Neural progenitor cell (in vitro differentiated cells): Measurements from ENCODE around the gene KCNT1. TPM values are rescaled to one million over a fixed set of nuclear protein-coding genes. Genes with fewer than 3 reads are reported as not detected.

Source experiments
- DNase-seq: peaks from one replicate; pipeline ENCODE4 v3.0.0-alpha.2; 2016; ENCODE audit warnings: low spot score
- H2AFZ ChIP-seq: fragments of 200-600 bp; sonication (generic); replicated peaks from 2 replicates; pipeline ENCODE4 v1.6.1; 2016; ENCODE audit warnings: antibody characterized with exemption
- H3F3A ChIP-seq: fragments of 200-600 bp; sonication (generic); 2 replicates; pipeline ENCODE4 v1.6.1; 2016; ENCODE audit warnings: antibody characterized with exemption, low read depth
- H3K27ac ChIP-seq: fragments of 200-600 bp; sonication (generic); 2 replicates; pipeline ENCODE4 v1.5.1; 2016; ENCODE audit warnings: mild to moderate bottlenecking
- H3K27me3 ChIP-seq: fragments of 200-600 bp; sonication (generic); 2 replicates; pipeline ENCODE4 v1.6.1; 2016; ENCODE audit warnings: mild to moderate bottlenecking, moderate library complexity
- H3K36me3 ChIP-seq: fragments of 200-600 bp; sonication (generic); 2 replicates; pipeline ENCODE4 v1.5.1; 2016
- H3K4me1 ChIP-seq: fragments of 200-600 bp; sonication (generic); 2 replicates; pipeline ENCODE4 v1.6.1; 2016; ENCODE audit warnings: mixed run types
- H3K4me2 ChIP-seq: fragments of 200-600 bp; sonication (generic); 2 replicates; pipeline ENCODE4 v1.6.1; 2016
- H3K4me3 ChIP-seq: fragments of 200-600 bp; sonication (generic); 2 replicates; pipeline ENCODE4 v1.5.1; 2016
- H3K79me2 ChIP-seq: fragments of 200-600 bp; sonication (generic); 2 replicates; pipeline ENCODE4 v1.6.1; 2016; ENCODE audit warnings: low read depth
- H3K9ac ChIP-seq: fragments of 200-600 bp; sonication (generic); 2 replicates; pipeline ENCODE4 v1.6.1; 2016
- H3K9me3 ChIP-seq: fragments of 200-600 bp; sonication (generic); 2 replicates; pipeline ENCODE4 v1.5.1; 2016; ENCODE audit warnings: low read depth
- H4K20me1 ChIP-seq: fragments of 200-600 bp; sonication (generic); 2 replicates; pipeline ENCODE4 v1.6.1; 2016; ENCODE audit warnings: low read depth
- H3K27ac Mint-ChIP-seq: 3 replicates; pipeline ENCODE4 v1.8.0; 2021; ENCODE audit warnings: mixed read lengths
- H3K27me3 Mint-ChIP-seq: 2 replicates; pipeline ENCODE4 v1.8.0; 2022; ENCODE audit warnings: low read depth, mild to moderate bottlenecking, inconsistent platforms, moderate library complexity, mixed read lengths; ENCODE audit not compliant: insufficient read depth
- H3K36me3 Mint-ChIP-seq: 3 replicates; pipeline ENCODE4 v1.8.0; 2021; ENCODE audit warnings: mixed read lengths
- H3K4me1 Mint-ChIP-seq: 3 replicates; pipeline ENCODE4 v1.8.0; 2021; ENCODE audit warnings: mixed read lengths
- H3K4me3 Mint-ChIP-seq: 3 replicates; pipeline ENCODE4 v1.8.0; 2021; ENCODE audit warnings: mild to moderate bottlenecking, moderate library complexity, mixed read lengths
- H3K9me3 Mint-ChIP-seq: 3 replicates; pipeline ENCODE4 v1.8.0; 2020; ENCODE audit warnings: mixed read lengths
- CTCF ChIP-seq: fragments of 200-600 bp; sonication (generic); IDR thresholded peaks from 2 replicates; pipeline ENCODE4 v1.5.1; 2017; ENCODE audit warnings: antibody characterized with exemption, mild to moderate bottlenecking
- EZH2 ChIP-seq: fragments of 200-600 bp; sonication (generic); IDR thresholded peaks from 2 replicates; pipeline ENCODE4 v1.6.1; 2017; ENCODE audit warnings: antibody characterized with exemption, mild to moderate bottlenecking, moderate library complexity
- EZH2phosphoT487 ChIP-seq: fragments of 200-600 bp; sonication (generic); IDR thresholded peaks from 2 replicates; pipeline ENCODE4 v1.6.1; 2017; ENCODE audit warnings: antibody characterized with exemption
- total RNA-seq: library from RNA; depleted of rRNA; stranded (reverse); fragments of >200 nt; gene quantifications from 2 replicates; pipeline ENCODE4 v1.2.3, GENCODE V29; 2015; ENCODE audit warnings: low replicate concordance

Gene KCNT1
- total RNA-seq, 1 donor from 2014 or later, result not detected

GRCh38 chr9:135839516-135839915, 137.5 kb downstream of the KCNT1 start:
- Mint-ChIP-seq H3K4me1 (no peaks in the 10 kb centered on the region), H3K27me3 (peaks cover 2% of the 10 kb centered on the region), H3K4me3 (no peak overlapping the region), H3K9me3 (peaks cover 15% of the 10 kb centered on the region), H3K27ac (no peak overlapping the region), H3K36me3 (peaks cover 25% of the 10 kb centered on the region)
- Histone ChIP-seq H3K27ac (no peak overlapping the region), H3K9me3 (peaks cover 7% of the 10 kb centered on the region), H2AFZ (no peak overlapping the region), H3K4me2 (no peak overlapping the region), H3K79me2 (peaks cover 96% of the 10 kb centered on the region), H3F3A (no peaks in the 10 kb centered on the region), H3K4me3 (no peak overlapping the region), H3K9ac (no peak overlapping the region), H4K20me1 (peaks cover 27% of the 10 kb centered on the region), H3K4me1 (peaks cover 20% of the 10 kb centered on the region), H3K36me3 (peaks cover 4% of the 10 kb centered on the region), H3K27me3 (no peaks in the 10 kb centered on the region)
- TF ChIP-seq EZH2phosphoT487 (no peak), EZH2 (no peak), CTCF (no peak)
- DNase-seq, result no peak

GRCh38 chr9:135840107-135840506, 138.1 kb downstream of the KCNT1 start:
- no peak overlapping the region for H2AFZ ChIP-seq
- Mint-ChIP-seq H3K36me3 (peaks cover 30% of the 10 kb centered on the region), H3K27ac (no peak overlapping the region), H3K27me3 (peaks cover 2% of the 10 kb centered on the region), H3K4me3 (no peak overlapping the region), H3K4me1 (no peaks in the 10 kb centered on the region), H3K9me3 (peaks cover 21% of the 10 kb centered on the region)
- no peak for DNase-seq
- H3K9me3 ChIP-seq, result peaks cover 7% of the 10 kb centered on the region
- no peaks in the 10 kb centered on the region for H3F3A ChIP-seq
- H3K36me3 ChIP-seq, result peaks cover 4% of the 10 kb centered on the region
- no peak overlapping the region for H3K4me2 ChIP-seq
- no peak overlapping the region for H3K27ac ChIP-seq
- H3K4me1 ChIP-seq, result peaks cover 20% of the 10 kb centered on the region
- TF ChIP-seq CTCF, result no peak
- no peak for TF ChIP-seq EZH2
- no peak for TF ChIP-seq EZH2phosphoT487
- H3K4me3 ChIP-seq, result no peak overlapping the region
- H3K27me3 ChIP-seq, result no peaks in the 10 kb centered on the region
- H3K79me2 ChIP-seq, result peaks cover 96% of the 10 kb centered on the region
- H3K9ac ChIP-seq, result no peak overlapping the region
- peaks cover 27% of the 10 kb centered on the region for H4K20me1 ChIP-seq

- DNase-seq, result no peak
- peaks cover 25% of the 10 kb centered on the region for H3K9me3 Mint-ChIP-seq
- H3F3A ChIP-seq, result no peaks in the 10 kb centered on the region
- TF ChIP-seq EZH2 (no peak), EZH2phosphoT487 (no peak), CTCF (no peak)
- H3K4me3 ChIP-seq, result no peak overlapping the region
- H3K4me1 Mint-ChIP-seq, result no peaks in the 10 kb centered on the region
- peaks cover 7% of the 10 kb centered on the region for H3K9me3 ChIP-seq
- H3K79me2 ChIP-seq, result peaks cover 96% of the 10 kb centered on the region
- H3K4me3 Mint-ChIP-seq, result no peak overlapping the region
- H4K20me1 ChIP-seq, result peaks cover 27% of the 10 kb centered on the region
- H3K27me3 ChIP-seq, result no peaks in the 10 kb centered on the region
- peaks cover 34% of the 10 kb centered on the region for H3K36me3 Mint-ChIP-seq
- H3K27ac ChIP-seq, result no peak overlapping the region
- no peak overlapping the region for H3K9ac ChIP-seq
- H3K27ac Mint-ChIP-seq, result no peak overlapping the region
- no peak overlapping the region for H2AFZ ChIP-seq
- H3K36me3 ChIP-seq, result peaks cover 4% of the 10 kb centered on the region
- H3K4me2 ChIP-seq, result no peak overlapping the region
- H3K27me3 Mint-ChIP-seq, result peaks cover under 1% of the 10 kb centered on the region
- H3K4me1 ChIP-seq, result peaks cover 20% of the 10 kb centered on the region
Observed at GRCh38 chr9:135840539-135840938, 138.6 kb downstream of the KCNT1 start.

Other genes starting within 250 kb of the KCNT1 start
- gene PPP1R26, start 222.4 kb upstream of the KCNT1 start, total RNA-seq, result 23.0 and 48.7 TPM in 2 replicates
- gene MRPS2, start 201.5 kb upstream of the KCNT1 start, total RNA-seq, result 23.4 and 43.4 TPM in 2 replicates
- gene LCN1, start 180.7 kb upstream of the KCNT1 start, total RNA-seq, result not detected in 2 replicates
- gene OBP2A, start 156.1 kb upstream of the KCNT1 start, total RNA-seq, result not detected in 2 replicates
- not detected in 2 replicates for gene PAEP, start 140.4 kb upstream of the KCNT1 start, total RNA-seq
- gene GLT6D1, start 62.6 kb upstream of the KCNT1 start, total RNA-seq, result 0.12 and 0.80 TPM in 2 replicates
- gene LCN9, start 38.9 kb upstream of the KCNT1 start, total RNA-seq, result 2.4 and 6.6 TPM in 2 replicates
- not detected in 2 replicates for gene SOHLH1, start 2.7 kb upstream of the KCNT1 start, total RNA-seq
- 39.3 and 44.9 TPM in 2 replicates for gene CAMSAP1, start 205.4 kb downstream of the KCNT1 start, total RNA-seq